ENCODE results near the gene LOXL3.
"Not testable (repeated sequence)": the region's sequence is repeated elsewhere in the genome, so short reads cannot be mapped to it uniquely, and the experiment has no call there.

LOXL3 gene

GRCh38 chr2:74573747-74574562, 20.2 kb upstream of the LOXL3 start:
- no peak for DNase-seq (ENCODE audit: low read depth)

- no peak for DNase-seq (ENCODE audit: low read depth)
Observed at GRCh38 chr2:74572178-74572925, 18.6 kb upstream of the LOXL3 start.

GRCh38 chr2:74571058-74571457, 17.3 kb upstream of the LOXL3 start:
- no peak for DNase-seq (ENCODE audit: low read depth)

- no peak for DNase-seq (ENCODE audit: low read depth)
Observed at GRCh38 chr2:74569686-74570085, 15.9 kb upstream of the LOXL3 start.

- peak; percentile 70 for DNase-seq (ENCODE audit: low read depth)
Observed at GRCh38 chr2:74567881-74568280, 14.1 kb upstream of the LOXL3 start.

- DNase-seq (ENCODE audit: low read depth), result peak; percentile 97
Observed at GRCh38 chr2:74566754-74567085, 13.0 kb upstream of the LOXL3 start.

GRCh38 chr2:74566076-74566753, 12.5 kb upstream of the LOXL3 start:
- DNase-seq (ENCODE audit: low read depth), result no peak

- no peak for DNase-seq (ENCODE audit: low read depth)
Observed at GRCh38 chr2:74564222-74564621, 10.5 kb upstream of the LOXL3 start.

GRCh38 chr2:74562126-74562775, 8.5 kb upstream of the LOXL3 start:
- no peak for DNase-seq (ENCODE audit: low read depth)

- DNase-seq (ENCODE audit: low read depth), result not testable (repeated sequence)
Observed at GRCh38 chr2:74561022-74561421, 7.3 kb upstream of the LOXL3 start.

- DNase-seq (ENCODE audit: low read depth), result no peak
Observed at GRCh38 chr2:74560591-74560990, 6.8 kb upstream of the LOXL3 start.

- no peak for DNase-seq (ENCODE audit: low read depth)
Observed at GRCh38 chr2:74559912-74560311, 6.2 kb upstream of the LOXL3 start.

- DNase-seq (ENCODE audit: low read depth), result no peak
Observed at GRCh38 chr2:74558284-74559230, 4.8 kb upstream of the LOXL3 start.

GRCh38 chr2:74556831-74557370, 3.2 kb upstream of the LOXL3 start:
- DNase-seq (ENCODE audit: low read depth), result no peak

GRCh38 chr2:74556159-74556558, 2.4 kb upstream of the LOXL3 start:
- DNase-seq (ENCODE audit: low read depth), result no peak

GRCh38 chr2:74555610-74556103, 1.9 kb upstream of the LOXL3 start:
- no peak for DNase-seq (ENCODE audit: low read depth)

GRCh38 chr2:74554820-74555531, 1.2 kb upstream of the LOXL3 start:
- no peak for DNase-seq (ENCODE audit: low read depth)

GRCh38 chr2:74552914-74553811, 579 bp downstream of the LOXL3 start:
- DNase-seq (ENCODE audit: low read depth), result no peak

All from stromal cell of bone marrow (primary cell).